NCI-H446 treated with DMSO at 0.1 percent for 48 hours (cell line): ENCODE data around the gene DAD1.
"Not testable (repeated sequence)": the region's sequence is repeated elsewhere in the genome, so short reads cannot be mapped to it uniquely, and the experiment has no call there.

Experiments used
- DNase-seq: peaks from one replicate; lab custom pipeline; 2025; lab: John Stamatoyannopoulos, UW

The DAD1 gene

GRCh38 chr14:22589096-22589839 lies at the start of gene DAD1:
TSS of gene DAD1 (minus strand) at chr14:22589224. CDS start at chr14:22589157, 67 bp downstream.
- peak; percentile 98 for DNase-seq

- DNase-seq: not testable (repeated sequence)
Measured at GRCh38 chr14:22635980-22636379, 47.0 kb upstream of the DAD1 start.

- no peak for DNase-seq
Measured at GRCh38 chr14:22634233-22634900, 45.3 kb upstream of the DAD1 start.

- DNase-seq: no peak
Measured at GRCh38 chr14:22630486-22630885, 41.5 kb upstream of the DAD1 start.

GRCh38 chr14:22630066-22630465 lies 41.0 kb upstream of the DAD1 start:
- no peak for DNase-seq

GRCh38 chr14:22629361-22629760 lies 40.3 kb upstream of the DAD1 start:
- DNase-seq: no peak

GRCh38 chr14:22627506-22628263 lies 38.7 kb upstream of the DAD1 start:
- no peak for DNase-seq

GRCh38 chr14:22626590-22626989 lies 37.6 kb upstream of the DAD1 start:
- no peak for DNase-seq

- no peak for DNase-seq
Measured at GRCh38 chr14:22623047-22623446, 34.0 kb upstream of the DAD1 start.

GRCh38 chr14:22622255-22622654 lies 33.2 kb upstream of the DAD1 start:
- no peak for DNase-seq

- not testable (repeated sequence) for DNase-seq
Measured at GRCh38 chr14:22615765-22616164, 26.7 kb upstream of the DAD1 start.

GRCh38 chr14:22614240-22614799 lies 25.3 kb upstream of the DAD1 start:
- no peak for DNase-seq

GRCh38 chr14:22613736-22614239 lies 24.8 kb upstream of the DAD1 start:
- DNase-seq: no peak

GRCh38 chr14:22613106-22613695 lies 24.2 kb upstream of the DAD1 start:
- DNase-seq: no peak

GRCh38 chr14:22610931-22611330 lies 21.9 kb upstream of the DAD1 start:
- no peak for DNase-seq

GRCh38 chr14:22607291-22607690 lies 18.3 kb upstream of the DAD1 start:
- DNase-seq: no peak

GRCh38 chr14:22606380-22606779 lies 17.4 kb upstream of the DAD1 start:
- no peak for DNase-seq

GRCh38 chr14:22602862-22603261 lies 13.8 kb upstream of the DAD1 start:
- no peak for DNase-seq

- no peak for DNase-seq
Measured at GRCh38 chr14:22601996-22602395, 13.0 kb upstream of the DAD1 start.

- DNase-seq: no peak
Measured at GRCh38 chr14:22601456-22601855, 12.4 kb upstream of the DAD1 start.

- DNase-seq: no peak
Measured at GRCh38 chr14:22600027-22600426, 11.0 kb upstream of the DAD1 start.

- DNase-seq: no peak
Measured at GRCh38 chr14:22599349-22599748, 10.3 kb upstream of the DAD1 start.
